ENCODE results near the gene WASL.

GRCh38 chr7:123695944-123696677 is 52.7 kb downstream of the WASL start:
- TF ChIP-seq CTCF (IDR thresholded peaks at IDR 0.05; ENCODE audit: poor library complexity, severe bottlenecking) (no peak), EZH2 (IDR thresholded peaks at IDR 0.05; ENCODE audit: borderline replicate concordance, insufficient read depth, low read length, poor library complexity, severe bottlenecking) (no peak), REST (IDR thresholded peaks at IDR 0.05; ENCODE audit: borderline replicate concordance) (no peak), TAF1 (IDR thresholded peaks at IDR 0.05; ENCODE audit: low read depth) (no peak), SMC3 (conservative IDR thresholded peaks at IDR 0.05; ENCODE audit: poor library complexity) (no peak), EP300 (conservative IDR thresholded peaks at IDR 0.05; ENCODE audit: poor library complexity, severe bottlenecking) (no peak), POLR2AphosphoS5 (IDR thresholded peaks at IDR 0.05) (no peak)

Measured in neural cell (in vitro differentiated cells).